ENCODE results near the gene SLC25A36. TPM values are rescaled to one million over a fixed set of nuclear protein-coding genes. Genes with fewer than 3 reads are reported as not detected.

SLC25A36 gene
- total and polyA plus RNA-seq, 2 of the 4 experiments (the other 2 are of a cell fraction): 31.3 to 76.7 TPM

- H2AFZ ChIP-seq (replicated peaks; ENCODE audit: low read length, poor library complexity): peak overlapping the region; percentile 99
- intact Hi-C loops (cut with micrococcal nuclease): loop anchor here (1.0 kb wide), 1 partner anchor 42 kb away; no protein-coding TSS in a partner anchor
- no peak overlapping the region for H2AK9ac ChIP-seq (replicated peaks; ENCODE audit: low read depth, low read length, poor library complexity)
- TF ChIP-seq RFX5 (IDR thresholded peaks at IDR 0.05; ENCODE audit: low read depth, low read length) (no peak), CEBPB (IDR thresholded peaks at IDR 0.05; ENCODE audit: low read depth, low read length) (peak; percentile 55)
- H3K4me1 ChIP-seq (ENCODE audit: control insufficient read depth, insufficient read depth, low read length): no peaks in the 10 kb centered on the region
- H4K91ac ChIP-seq (ENCODE audit: insufficient read depth, low read depth, low read length): no peak overlapping the region
- H3K4me3 ChIP-seq (ENCODE audit: insufficient read depth, low read depth, low read length): peak overlapping the region; percentile 82
- dilution Hi-C loops (cut with HindIII; ENCODE audit: low sequenced_read_pairs, unreplicated experiment): no loop called here
- H2BK5ac ChIP-seq (ENCODE audit: low read depth, low read length, poor library complexity, severe bottlenecking): no peak overlapping the region
- no peak overlapping the region for H2BK120ac ChIP-seq (ENCODE audit: low read depth, low read length)
- H3K18ac ChIP-seq (ENCODE audit: low read depth, low read length): no peak overlapping the region
- H3K36me3 ChIP-seq (ENCODE audit: control insufficient read depth, insufficient read depth, low read length): no peaks in the 10 kb centered on the region
- no peak overlapping the region for H2AK5ac ChIP-seq (ENCODE audit: low read depth, low read length)
- BruUV-seq (replicated peaks): no TSS peak
- ATAC-seq (ENCODE audit: low read depth) (no peak), DNase-seq (no peak)
- no peak overlapping the region for H3K27ac ChIP-seq (ENCODE audit: insufficient read depth, low read length)
- no peak overlapping the region for H3K14ac ChIP-seq (replicated peaks; ENCODE audit: low read depth, low read length)
- no peak overlapping the region for H3K23ac ChIP-seq (ENCODE audit: low read depth, low read length)
- peaks cover 2% of the 10 kb centered on the region; the same call in 1 of the 2 replicates for H3K9me1 ChIP-seq (ENCODE audit: insufficient read depth, low read length)
- no peaks in the 10 kb centered on the region for H3K27me3 ChIP-seq (ENCODE audit: control insufficient read depth, insufficient read depth, low read length)
- WGBS, 2 experiments (ENCODE audit: extremely low coverage in 2 of 2, insufficient read length in 1 of 2): 0% methylated on average over 1 of the region's 5 CpGs; no CpG with 5 or more reads in 1 of the 2 experiments
- peaks cover 15% of the 10 kb centered on the region for H4K20me1 ChIP-seq (ENCODE audit: insufficient read depth, low read length)
- H3K9ac ChIP-seq (ENCODE audit: low read depth, low read length): no peak overlapping the region
- H2BK20ac ChIP-seq (ENCODE audit: low read depth, low read length): no peak overlapping the region
- H4K5ac ChIP-seq (ENCODE audit: low read depth, low read length): 0 out of 2 replicates have a peak overlapping the region, but pooled peaks have one; percentile 38
- ChIA-PET CTCF (interaction anchor here (1.0 kb wide), 1 partner anchor 43 kb away, joined by 4 read pairs; no protein-coding TSS in a partner anchor), POLR2A (ENCODE audit: unreplicated experiment) (no interaction called here)
- H4K8ac ChIP-seq (ENCODE audit: low read depth in 2 of 2, low read length in 2 of 2): peak overlapping the region; percentile 5 to 43; a peak in 1 of 4 replicates
- H2BK15ac ChIP-seq (ENCODE audit: low read depth, low read length): no peak overlapping the region
- H3K79me1 ChIP-seq (ENCODE audit: low read depth in 1 of 2, low read length in 2 of 2): peaks cover 4 to 19% of the 10 kb centered on the region in 2 experiments; a peak in 3 of 4 replicates
- no peaks in the 10 kb centered on the region for H3K9me3 ChIP-seq (ENCODE audit: control insufficient read depth, insufficient read depth, low read length)
- in situ Hi-C loops (cut with MboI; ENCODE audit: low sequenced_read_pairs): no loop called here
- H3K56ac ChIP-seq (ENCODE audit: extremely low read depth, insufficient read depth, low read length): no peak overlapping the region
- H3K4ac ChIP-seq (ENCODE audit: low read depth, low read length): no peak overlapping the region
- peak overlapping the region; percentile 71 for H3K4me2 ChIP-seq (ENCODE audit: low read depth, low read length)
Measured at GRCh38 chr3:140941090-140941433, 574 bp upstream of the SLC25A36 start.

All from IMR-90 (cell line).